GM18511 (cell line): ENCODE results near the gene ZNF554.

Experiments
- ATAC-seq: cut with Tn5 transposase; IDR thresholded peaks from one replicate; pipeline ENCODE4 v1.9.1; 2021; ENCODE audit warnings: mild to moderate bottlenecking, moderate library complexity; ENCODE audit not compliant: unreplicated experiment

ZNF554 gene

GRCh38 chr19:2819540-2820111 lies at the start of gene ZNF554:
Gene ZNF554 (plus strand): TSS chr19:2819868. CDS start chr19:2820072, 204 bp downstream.
- ATAC-seq: peak; percentile 88

- no peak for ATAC-seq
Measured at GRCh38 chr19:2770055-2771013, 49.3 kb upstream of the ZNF554 start.

GRCh38 chr19:2771786-2772674 lies 47.6 kb upstream of the ZNF554 start:
- ATAC-seq: no peak

GRCh38 chr19:2774083-2774679 lies 45.5 kb upstream of the ZNF554 start:
- ATAC-seq: no peak

- no peak for ATAC-seq
Measured at GRCh38 chr19:2774953-2775555, 44.6 kb upstream of the ZNF554 start.

GRCh38 chr19:2775556-2776430 lies 43.9 kb upstream of the ZNF554 start:
- no peak for ATAC-seq

- no peak for ATAC-seq
Measured at GRCh38 chr19:2777952-2778683, 41.5 kb upstream of the ZNF554 start.

- no peak for ATAC-seq
Measured at GRCh38 chr19:2779121-2779740, 40.4 kb upstream of the ZNF554 start.

GRCh38 chr19:2780284-2780683 lies 39.4 kb upstream of the ZNF554 start:
- ATAC-seq: no peak

- ATAC-seq: no peak
Measured at GRCh38 chr19:2782329-2782935, 37.2 kb upstream of the ZNF554 start.

GRCh38 chr19:2782936-2783780 lies 36.5 kb upstream of the ZNF554 start, which contains the start of gene SGTA:
Gene SGTA (minus strand): TSS chr19:2783273. CDS start chr19:2769068, 14,205 bp downstream.
- ATAC-seq: peak; percentile 82

- ATAC-seq: no peak
Measured at GRCh38 chr19:2783781-2784145, 35.9 kb upstream of the ZNF554 start.

- peak; percentile 56 for ATAC-seq
Measured at GRCh38 chr19:2785244-2785997, 34.2 kb upstream of the ZNF554 start, which contains the start of gene THOP1. Gene THOP1 (plus strand): TSS chr19:2785503. CDS start chr19:2785663, 160 bp downstream.

GRCh38 chr19:2787115-2787514 lies 32.6 kb upstream of the ZNF554 start:
- no peak for ATAC-seq

GRCh38 chr19:2788237-2788636 lies 31.4 kb upstream of the ZNF554 start:
- no peak for ATAC-seq

GRCh38 chr19:2790194-2790556 lies 29.5 kb upstream of the ZNF554 start:
- ATAC-seq: no peak
